NCI-H1417 (cell line): Measurements from ENCODE around the gene NCOA3.
A peak's percentile ranks its signal among the peaks of the same experiment; 100 is the strongest.

Source experiments
- DNase-seq, 3 experiments: peaks; one replicate each; lab custom pipeline; 2025; lab: John Stamatoyannopoulos, UW

The NCOA3 gene

DNA sequence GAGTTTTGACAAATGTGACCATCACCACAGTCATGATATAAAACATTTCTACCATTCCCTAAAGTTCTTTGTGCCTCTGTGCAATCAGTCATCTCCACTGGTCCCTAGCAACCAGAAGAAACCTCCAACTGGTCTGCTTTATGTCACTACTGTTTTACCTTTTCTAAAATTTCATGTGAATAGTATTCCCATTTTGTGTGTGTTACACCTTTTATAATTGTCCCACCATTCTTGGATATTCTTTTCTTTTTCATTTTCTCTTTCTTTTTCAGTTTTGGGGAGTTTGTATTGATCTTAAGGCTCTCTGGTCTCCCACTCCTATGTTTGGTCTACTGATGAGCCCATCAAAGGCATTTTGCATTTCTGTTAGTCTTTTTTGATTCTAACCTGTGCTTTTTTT is 95.4 kb downstream of the NCOA3 start:
- no peak for DNase-seq

GRCh38 chr20:47598911-47599744 is 97.4 kb downstream of the NCOA3 start:
- no peak for DNase-seq

DNA sequence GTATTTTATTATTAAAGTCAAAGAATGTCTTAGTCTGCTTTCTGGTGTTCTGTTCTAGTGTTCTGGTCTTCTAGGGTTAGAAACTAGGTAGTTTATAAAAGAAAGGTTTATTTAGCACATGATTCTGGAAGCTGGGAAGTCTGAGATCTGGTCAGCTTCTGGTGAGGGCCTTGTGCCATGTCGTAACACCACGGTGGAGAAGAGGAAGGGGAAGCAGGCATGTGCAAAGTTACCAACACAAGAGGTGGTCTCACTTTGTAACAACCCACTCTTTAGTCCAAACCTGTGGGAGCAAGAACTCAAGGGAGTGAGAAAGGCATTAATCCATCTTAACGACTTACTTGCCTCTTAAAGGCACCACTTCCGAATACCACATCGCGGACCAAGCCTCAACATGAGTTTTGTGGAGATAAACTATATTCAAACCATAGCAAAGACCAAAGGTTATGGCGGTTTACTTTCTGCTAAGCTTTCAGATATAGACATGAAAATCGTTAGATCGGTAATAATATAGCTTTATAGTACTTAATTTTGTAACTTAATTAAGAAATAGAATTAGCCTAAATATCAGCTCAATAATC is 99.4 kb downstream of the NCOA3 start:
- DNase-seq = no peak

DNA sequence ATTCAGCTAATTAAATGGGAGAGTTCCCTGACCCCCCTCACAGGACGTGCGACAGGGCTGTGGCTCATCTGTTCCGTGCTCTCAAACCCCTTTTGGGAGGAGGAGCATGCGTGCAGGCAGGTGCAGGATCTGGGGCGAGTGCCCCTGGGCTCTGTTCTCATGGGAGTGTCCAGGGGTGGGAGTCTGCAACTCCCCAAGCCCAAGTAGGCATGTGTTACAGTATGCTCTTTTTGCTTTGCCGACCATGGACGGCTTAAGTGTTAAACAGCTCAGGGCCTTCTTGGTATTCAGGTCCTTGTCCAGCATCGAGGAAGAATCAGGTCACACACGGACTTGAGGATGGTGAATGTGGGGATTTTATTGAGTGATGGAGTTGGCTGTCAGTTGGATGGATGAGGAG is 101.6 kb downstream of the NCOA3 start:
- DNase-seq = no peak

- DNase-seq = no peak
Observed at GRCh38 chr20:47605673-47606413, 104.2 kb downstream of the NCOA3 start.

DNA sequence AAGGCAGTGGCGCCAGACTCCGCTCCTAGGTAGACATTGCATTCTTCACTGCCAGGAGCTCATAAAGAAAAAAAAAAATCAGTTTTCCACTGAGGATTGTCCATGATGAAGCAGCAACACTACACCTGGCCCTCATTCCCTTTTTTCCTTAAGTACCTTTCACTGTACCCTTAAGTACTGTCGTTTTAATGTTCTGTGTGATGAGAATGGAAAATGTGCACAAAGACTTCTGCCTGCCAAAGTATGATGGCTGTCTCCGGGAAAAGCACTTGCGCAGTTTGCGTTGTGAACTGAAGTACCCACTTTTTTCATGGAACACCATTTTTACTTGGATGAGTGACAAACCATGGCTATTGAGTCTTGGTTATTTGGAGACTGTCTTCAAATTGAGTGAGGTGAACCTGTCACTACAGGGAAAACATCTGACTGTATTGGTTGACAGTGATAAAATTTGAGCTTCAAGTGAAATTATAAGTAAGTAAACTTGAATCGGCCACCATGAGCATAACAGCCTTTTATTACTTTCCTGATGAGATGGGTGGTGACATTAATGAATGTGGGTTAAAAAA is 104.8 kb downstream of the NCOA3 start:
- peak in 2 of 3 experiments; percentile 48 to 96 for DNase-seq

DNA sequence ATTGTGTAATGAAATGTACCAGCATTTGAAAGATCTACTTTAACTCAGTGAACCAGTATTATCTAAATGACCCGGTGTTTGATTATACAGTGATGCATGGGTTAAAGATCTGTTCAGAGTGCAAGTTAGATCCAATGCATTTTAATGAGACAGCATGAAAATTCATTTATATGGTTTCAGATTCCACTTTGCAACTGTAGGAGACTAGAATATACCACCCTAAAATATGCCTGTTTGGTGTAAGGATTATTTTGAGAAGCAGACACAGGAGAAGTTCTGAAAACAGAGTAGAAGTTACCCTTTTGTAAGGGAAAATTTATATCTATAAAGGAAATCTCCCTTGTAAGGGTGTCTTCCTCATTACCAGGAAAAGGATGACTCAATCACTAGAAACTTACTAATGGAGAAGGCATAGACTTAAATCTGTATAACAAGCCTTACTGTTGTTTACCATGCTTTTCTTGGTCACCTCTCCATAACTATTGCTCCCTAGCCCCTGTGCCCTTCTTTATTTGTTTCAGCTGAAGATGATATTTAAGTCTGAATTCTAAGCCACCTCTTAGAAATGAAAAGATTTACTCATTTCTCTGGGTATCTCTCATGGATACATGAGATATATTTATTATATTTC is 105.4 kb downstream of the NCOA3 start:
- DNase-seq = no peak

DNA sequence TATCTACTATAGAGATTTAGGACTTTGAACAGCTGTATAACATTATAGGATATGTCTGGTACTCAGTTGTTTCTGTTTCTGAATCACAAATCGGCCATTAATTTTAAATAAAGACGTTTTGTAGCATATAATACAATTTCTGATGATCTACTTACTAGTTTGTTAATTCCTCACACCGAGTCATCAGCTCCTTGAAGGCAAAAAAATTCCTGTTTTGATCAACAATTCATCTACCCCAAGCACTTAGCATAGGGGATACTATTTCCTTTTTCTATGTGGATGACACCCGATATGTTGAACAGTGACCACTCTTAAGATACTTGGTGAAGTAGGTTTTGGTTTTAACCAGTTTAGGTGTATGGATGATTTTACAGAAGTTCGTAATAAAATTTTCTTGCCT is 107.3 kb downstream of the NCOA3 start:
- no peak for DNase-seq

GRCh38 chr20:47610247-47610944 is 108.7 kb downstream of the NCOA3 start:
- no peak for DNase-seq

GRCh38 chr20:47610945-47611250 is 109.2 kb downstream of the NCOA3 start:
- no peak for DNase-seq

GRCh38 chr20:47611785-47612184 is 110.1 kb downstream of the NCOA3 start:
- DNase-seq = no peak

DNA sequence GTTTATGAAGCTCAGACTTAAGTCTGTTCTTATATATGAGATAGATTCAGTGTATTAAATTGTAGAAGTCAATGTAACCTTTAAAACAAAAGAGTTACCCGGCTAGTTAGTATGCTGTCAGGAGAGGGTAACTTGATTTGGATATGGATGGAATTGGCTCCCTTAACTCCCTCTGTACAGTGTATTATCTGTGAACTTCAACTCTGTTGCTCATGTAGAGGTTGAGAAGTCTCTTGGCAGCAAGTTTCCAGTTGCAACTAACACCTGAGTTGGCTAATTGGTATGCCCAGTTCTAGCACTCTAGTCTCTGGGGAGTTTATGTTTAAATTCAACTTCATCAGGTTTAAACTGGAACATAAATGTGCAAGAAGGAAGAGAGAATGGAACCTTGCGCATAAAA is 111.0 kb downstream of the NCOA3 start:
- DNase-seq = no peak

- DNase-seq = no peak
Observed at GRCh38 chr20:47614703-47615309, 113.1 kb downstream of the NCOA3 start.

DNA sequence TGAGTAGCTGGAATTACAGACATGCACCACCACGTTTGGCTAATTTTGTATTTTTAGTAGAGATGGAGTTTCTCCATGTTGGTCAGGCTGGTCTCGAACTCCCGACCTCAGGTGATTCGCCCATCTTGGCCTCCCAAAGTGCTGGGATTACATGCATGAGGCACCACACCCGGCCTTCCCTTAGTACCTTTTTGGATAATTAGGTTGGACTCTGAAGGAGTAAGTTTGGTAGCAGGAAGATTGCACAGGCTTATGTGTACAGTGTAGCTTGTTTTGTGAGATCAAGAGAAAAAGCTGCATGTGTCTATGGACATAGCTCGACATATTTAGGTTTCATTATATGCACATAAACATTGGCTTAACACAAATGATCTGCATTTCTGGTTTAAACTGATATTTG is 116.8 kb downstream of the NCOA3 start:
- DNase-seq = no peak

GRCh38 chr20:47620808-47621805 is 119.4 kb downstream of the NCOA3 start:
- peak; percentile 28 to 75 (median 63) for DNase-seq

DNA sequence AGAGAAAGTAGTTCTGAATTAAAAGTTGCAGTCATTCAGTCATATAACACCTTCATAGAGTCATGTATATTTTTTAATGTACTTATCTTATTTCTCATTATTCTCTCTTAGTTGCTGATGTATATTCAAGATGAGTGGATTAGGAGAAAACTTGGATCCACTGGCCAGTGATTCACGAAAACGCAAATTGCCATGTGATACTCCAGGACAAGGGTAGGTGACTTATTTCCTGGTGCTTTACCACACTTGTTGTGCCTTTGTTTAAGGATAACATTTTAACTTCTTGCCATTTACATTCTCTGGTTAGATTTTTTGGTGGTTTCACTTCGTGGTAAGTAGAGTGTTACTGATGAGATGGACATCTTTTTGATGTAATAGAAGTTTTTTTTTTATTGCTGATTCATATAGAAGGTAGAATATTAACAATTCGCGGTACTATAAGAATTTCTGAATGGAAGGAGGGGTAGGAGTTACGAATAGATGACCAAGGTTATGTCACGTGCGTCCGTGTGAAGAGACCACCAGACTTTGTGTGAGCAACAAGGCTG is 120.5 kb downstream of the NCOA3 start:
- DNase-seq = no peak

DNA sequence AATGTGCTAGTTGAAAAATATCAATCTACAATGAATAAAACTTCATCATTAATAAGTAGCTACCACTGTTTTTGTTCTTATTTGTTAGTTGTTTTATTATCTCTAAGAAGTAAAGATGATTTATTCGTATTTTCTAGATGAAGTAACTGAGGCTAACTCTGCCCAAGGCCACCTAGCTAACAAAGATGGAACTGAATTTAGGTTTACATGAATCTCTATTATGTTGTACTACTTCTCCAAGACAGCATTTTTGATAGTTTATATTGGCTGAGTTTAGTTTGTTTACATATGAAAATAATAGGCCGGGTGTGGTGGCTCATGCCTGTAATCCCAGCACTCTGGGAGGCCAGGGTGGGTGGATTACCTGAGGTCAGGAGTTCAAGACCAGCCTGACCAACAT is 121.5 kb downstream of the NCOA3 start:
- DNase-seq = no peak

DNA sequence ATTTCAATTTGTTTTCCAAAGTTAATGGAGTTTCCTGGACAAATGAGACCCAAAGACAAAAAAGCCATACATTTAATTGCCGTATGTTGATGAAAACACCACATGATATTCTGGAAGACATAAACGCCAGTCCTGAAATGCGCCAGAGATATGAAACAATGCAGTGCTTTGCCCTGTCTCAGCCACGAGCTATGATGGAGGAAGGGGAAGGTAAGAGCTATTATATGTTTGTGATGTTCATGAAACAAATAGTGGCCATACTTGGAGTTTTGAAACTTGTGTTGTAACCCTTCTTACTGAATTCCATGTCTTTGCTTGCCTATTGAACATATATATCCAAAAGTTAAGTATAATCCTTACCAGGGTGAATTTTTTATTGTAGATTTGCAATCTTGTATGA is 125.9 kb downstream of the NCOA3 start:
- DNase-seq = no peak

- DNase-seq = no peak
Observed at GRCh38 chr20:47629907-47630306, 128.2 kb downstream of the NCOA3 start.

GRCh38 chr20:47631078-47631477 is 129.4 kb downstream of the NCOA3 start:
- no peak for DNase-seq
